ENCODE data around the gene ATL3.

Gene ATL3

GRCh38 chr11:63592975-63593395 is 78.2 kb downstream of the ATL3 start:
- TF ChIP-seq EZH2 (optimal IDR thresholded peaks at IDR 0.05; ENCODE audit: low read depth, low read length): no peak
- TF ChIP-seq CTCF (IDR thresholded peaks at IDR 0.05; ENCODE audit: low read length): peak; percentile 44
- DNase-seq: no peak

GRCh38 chr11:63590024-63590788 is 81.0 kb downstream of the ATL3 start:
- Histone ChIP-seq H3K9ac (ENCODE audit: low read length) (no peak overlapping the region), H2AFZ (ENCODE audit: low read length) (no peak overlapping the region), H3K36me3 (replicated peaks; ENCODE audit: insufficient read depth, low read length) (no peaks in the 10 kb centered on the region)

More at GRCh38 chr11:63592975-63593395, 78.2 kb downstream of the ATL3 start:
- Histone ChIP-seq H3K4me2 (ENCODE audit: low read depth, low read length) (no peak overlapping the region), H3K9me2 (replicated peaks; ENCODE audit: insufficient read depth, low read length) (no peaks in the 10 kb centered on the region), H3K27ac (ENCODE audit: low read length) (no peak overlapping the region), H3K9me3 (replicated peaks; ENCODE audit: insufficient read depth, low read length) (no peaks in the 10 kb centered on the region), H3K79me2 (ENCODE audit: low read length) (no peaks in the 10 kb centered on the region), H4K20me1 (ENCODE audit: insufficient read depth, low read length) (no peaks in the 10 kb centered on the region), H3F3A (ENCODE audit: insufficient read depth, low read length) (no peaks in the 10 kb centered on the region), H3K36me3 (replicated peaks; ENCODE audit: insufficient read depth, low read length) (no peaks in the 10 kb centered on the region), H2AFZ (ENCODE audit: low read length) (no peak overlapping the region), H3K4me1 (ENCODE audit: low read length) (no peaks in the 10 kb centered on the region), H3K9ac (ENCODE audit: low read length) (no peak overlapping the region), H3K4me3 (ENCODE audit: low read length) (no peak overlapping the region), H3K27me3 (replicated peaks; ENCODE audit: insufficient read depth, low read length) (no peaks in the 10 kb centered on the region)

GRCh38 chr11:63589000-63589399 is 82.2 kb downstream of the ATL3 start:
- Histone ChIP-seq H3K4me3 (ENCODE audit: low read length) (no peak overlapping the region), H3K9me3 (replicated peaks; ENCODE audit: insufficient read depth, low read length) (no peaks in the 10 kb centered on the region), H3K27ac (ENCODE audit: low read length) (no peak overlapping the region), H2AFZ (ENCODE audit: low read length) (no peak overlapping the region), H3F3A (ENCODE audit: insufficient read depth, low read length) (no peaks in the 10 kb centered on the region), H3K36me3 (replicated peaks; ENCODE audit: insufficient read depth, low read length) (no peaks in the 10 kb centered on the region), H3K9ac (ENCODE audit: low read length) (no peak overlapping the region), H3K9me2 (replicated peaks; ENCODE audit: insufficient read depth, low read length) (no peaks in the 10 kb centered on the region), H3K4me1 (ENCODE audit: low read length) (no peaks in the 10 kb centered on the region), H3K27me3 (replicated peaks; ENCODE audit: insufficient read depth, low read length) (no peaks in the 10 kb centered on the region), H3K79me2 (ENCODE audit: low read length) (no peaks in the 10 kb centered on the region), H3K4me2 (ENCODE audit: low read depth, low read length) (no peak overlapping the region), H4K20me1 (ENCODE audit: insufficient read depth, low read length) (no peaks in the 10 kb centered on the region)
- no peak for DNase-seq
- TF ChIP-seq EZH2 (optimal IDR thresholded peaks at IDR 0.05; ENCODE audit: low read depth, low read length) (no peak), EZH2phosphoT487 (IDR thresholded peaks at IDR 0.05; ENCODE audit: low read length) (no peak), CTCF (IDR thresholded peaks at IDR 0.05; ENCODE audit: low read length) (no peak)

More at GRCh38 chr11:63590024-63590788, 81.0 kb downstream of the ATL3 start:
- no peaks in the 10 kb centered on the region for H3K9me3 ChIP-seq (replicated peaks; ENCODE audit: insufficient read depth, low read length)
- H3K4me1 ChIP-seq (ENCODE audit: low read length): no peaks in the 10 kb centered on the region
- TF ChIP-seq EZH2 (optimal IDR thresholded peaks at IDR 0.05; ENCODE audit: low read depth, low read length) (no peak), EZH2phosphoT487 (IDR thresholded peaks at IDR 0.05; ENCODE audit: low read length) (no peak), CTCF (IDR thresholded peaks at IDR 0.05; ENCODE audit: low read length) (no peak)
- no peak for DNase-seq
- no peaks in the 10 kb centered on the region for H3F3A ChIP-seq (ENCODE audit: insufficient read depth, low read length)
- no peak overlapping the region for H3K27ac ChIP-seq (ENCODE audit: low read length)
- H3K9me2 ChIP-seq (replicated peaks; ENCODE audit: insufficient read depth, low read length): no peaks in the 10 kb centered on the region
- no peaks in the 10 kb centered on the region for H4K20me1 ChIP-seq (ENCODE audit: insufficient read depth, low read length)
- no peaks in the 10 kb centered on the region for H3K27me3 ChIP-seq (replicated peaks; ENCODE audit: insufficient read depth, low read length)
- no peak overlapping the region for H3K4me2 ChIP-seq (ENCODE audit: low read depth, low read length)
- H3K79me2 ChIP-seq (ENCODE audit: low read length): no peaks in the 10 kb centered on the region
- no peak overlapping the region for H3K4me3 ChIP-seq (ENCODE audit: low read length)
